Large intestine (tissue), 3 donors: ENCODE results near the gene CSPG4. TPM values are rescaled to one million over a fixed set of nuclear protein-coding genes. Genes with fewer than 3 reads are reported as not detected.

Experiments
- DNase-seq, 2 donors: peaks; one replicate each; pipeline versions ENCODE4 v3.0.0 to v3.0.0-alpha.2; 2013
- H3K27ac ChIP-seq: one replicate; pipeline ENCODE4 v1.5.1; 2013; ENCODE audit warnings: low read length
- H3K27me3 ChIP-seq: 2 replicates; pipeline ENCODE4 v1.6.1; 2013; ENCODE audit warnings: low read length; ENCODE audit not compliant: control insufficient read depth, insufficient read depth
- H3K36me3 ChIP-seq: 2 replicates; pipeline ENCODE4 v1.6.1; 2013; ENCODE audit warnings: low read length; ENCODE audit not compliant: control insufficient read depth, insufficient read depth
- H3K4me1 ChIP-seq: one replicate; pipeline ENCODE4 v1.6.1; 2013; ENCODE audit warnings: low read length; ENCODE audit not compliant: control insufficient read depth, insufficient read depth
- H3K4me3 ChIP-seq: one replicate; pipeline ENCODE4 v1.5.1; 2013; ENCODE audit warnings: low read length
- H3K9me3 ChIP-seq: one replicate; pipeline ENCODE4 v1.6.1; 2013; ENCODE audit warnings: mild to moderate bottlenecking, low read depth, low read length, moderate library complexity; ENCODE audit not compliant: control insufficient read depth
- WGBS: methylation state at CpG from one replicate; pipeline ENCODE4 v1.1.5; 2013; ENCODE audit warnings: low lambda C conversion rate; ENCODE audit not compliant: insufficient coverage; 5-methylcytosine and 5-hydroxymethylcytosine counted together
- polyA plus RNA-seq: library from polyadenylated mRNA; unstranded; fragments of 120-200 nt; gene quantifications from one replicate; pipeline ENCODE4 v1.2.1, GENCODE V29; 2013

Gene CSPG4
- polyA plus RNA-seq, 1 donor, result 6.9 TPM

DNA sequence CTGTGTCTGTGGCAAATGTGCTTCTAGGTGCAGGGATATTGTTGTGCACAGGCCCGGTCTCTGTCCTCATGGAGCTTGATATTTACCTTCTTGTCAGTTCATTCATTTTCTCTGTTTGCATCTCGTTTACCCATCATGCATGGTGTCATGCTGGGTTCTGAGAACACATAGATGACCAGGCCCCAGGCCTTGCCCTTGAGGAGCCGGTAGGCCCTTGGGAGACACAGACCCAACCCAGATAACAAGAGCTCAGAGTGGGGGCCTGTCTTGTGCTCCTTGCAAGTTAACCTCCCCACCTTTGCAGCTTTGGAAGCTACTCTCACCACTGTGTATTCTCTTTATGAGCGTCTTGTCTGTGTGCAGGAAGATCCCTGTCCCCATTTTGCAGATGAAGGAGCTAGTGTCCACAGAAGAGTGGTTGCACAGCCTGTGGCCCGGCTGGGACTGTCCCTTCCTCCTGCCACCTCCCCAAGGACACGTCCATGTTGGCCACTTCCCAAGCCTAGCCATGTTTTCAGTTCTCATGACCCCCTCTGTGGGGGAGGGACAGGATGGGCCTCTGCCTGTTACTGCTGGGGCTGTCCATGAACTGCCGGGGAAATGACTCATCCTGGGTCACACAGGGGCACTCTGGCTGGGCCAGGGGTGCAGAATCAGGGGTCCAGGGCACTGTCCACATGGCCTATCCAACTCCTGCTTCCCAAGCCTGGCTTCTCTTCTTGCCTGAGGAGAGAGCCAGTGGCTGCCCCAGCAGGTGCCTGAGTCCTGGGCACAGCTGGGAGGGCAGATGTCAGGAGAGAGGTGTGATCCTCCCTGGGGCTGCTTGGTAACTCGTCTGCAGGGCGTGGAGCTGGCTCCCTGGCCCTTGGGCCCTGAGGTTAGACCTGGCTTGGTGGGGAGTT lies 61.5 kb downstream of the CSPG4 start:
- peaks cover 44% of the 10 kb centered on the region for H3K36me3 ChIP-seq
- peak overlapping the region; percentile 17 for H3K4me3 ChIP-seq
- no peaks in the 10 kb centered on the region for H3K9me3 ChIP-seq
- no CpG with 5 or more reads among the region's 9 CpGs for WGBS
- H3K27ac ChIP-seq, result no peak overlapping the region
- peak in 1 of 2 donors; percentile 52 for DNase-seq
- H3K27me3 ChIP-seq, result no peaks in the 10 kb centered on the region
- peaks cover 67% of the 10 kb centered on the region for H3K4me1 ChIP-seq

DNA sequence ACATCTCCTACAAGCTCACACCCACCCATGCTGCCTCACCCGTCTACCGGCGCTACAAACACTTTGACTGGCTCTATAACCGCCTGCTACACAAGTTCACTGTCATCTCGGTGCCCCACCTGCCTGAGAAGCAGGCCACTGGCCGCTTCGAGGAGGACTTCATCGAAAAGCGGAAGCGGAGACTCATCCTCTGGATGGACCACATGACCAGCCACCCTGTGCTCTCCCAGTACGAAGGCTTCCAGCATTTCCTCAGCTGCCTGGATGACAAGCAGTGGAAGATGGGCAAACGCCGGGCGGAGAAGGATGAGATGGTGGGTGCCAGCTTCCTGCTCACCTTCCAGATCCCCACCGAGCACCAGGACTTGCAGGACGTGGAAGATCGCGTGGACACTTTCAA lies 62.8 kb downstream of the CSPG4 start:
- Histone ChIP-seq H3K4me3 (no peak overlapping the region), H3K27ac (no peak overlapping the region), H3K9me3 (no peaks in the 10 kb centered on the region), H3K27me3 (no peaks in the 10 kb centered on the region), H3K36me3 (peaks cover 35% of the 10 kb centered on the region), H3K4me1 (peaks cover 56% of the 10 kb centered on the region)
- DNase-seq, result no peak
- WGBS, result no CpG with 5 or more reads among the region's 18 CpGs

DNA sequence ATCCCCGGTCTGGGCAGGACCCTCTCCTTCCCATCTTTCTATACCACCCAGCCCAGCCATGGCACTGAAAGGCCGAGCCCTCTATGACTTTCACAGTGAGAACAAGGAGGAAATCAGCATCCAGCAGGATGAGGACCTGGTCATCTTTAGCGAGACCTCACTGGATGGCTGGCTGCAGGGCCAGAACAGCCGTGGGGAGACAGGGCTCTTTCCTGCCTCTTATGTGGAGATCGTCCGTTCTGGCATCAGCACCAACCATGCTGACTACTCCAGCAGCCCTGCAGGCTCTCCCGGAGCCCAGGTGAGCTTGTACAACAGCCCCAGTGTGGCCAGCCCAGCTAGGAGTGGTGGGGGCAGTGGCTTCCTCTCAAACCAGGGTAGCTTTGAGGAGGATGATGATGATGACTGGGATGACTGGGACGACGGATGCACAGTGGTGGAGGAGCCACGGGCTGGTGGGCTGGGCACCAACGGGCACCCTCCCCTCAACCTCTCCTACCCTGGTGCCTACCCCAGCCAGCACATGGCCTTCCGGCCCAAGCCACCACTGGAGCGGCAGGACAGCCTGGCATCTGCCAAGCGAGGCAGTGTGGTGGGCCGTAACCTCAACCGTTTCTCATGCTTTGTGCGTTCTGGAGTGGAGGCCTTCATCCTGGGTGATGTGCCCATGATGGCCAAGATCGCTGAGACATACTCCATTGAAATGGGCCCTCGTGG lies 63.4 kb downstream of the CSPG4 start:
- peak overlapping the region; percentile 92 for H3K4me3 ChIP-seq
- no CpG with 5 or more reads among the region's 19 CpGs for WGBS
- no peak for DNase-seq

DNA sequence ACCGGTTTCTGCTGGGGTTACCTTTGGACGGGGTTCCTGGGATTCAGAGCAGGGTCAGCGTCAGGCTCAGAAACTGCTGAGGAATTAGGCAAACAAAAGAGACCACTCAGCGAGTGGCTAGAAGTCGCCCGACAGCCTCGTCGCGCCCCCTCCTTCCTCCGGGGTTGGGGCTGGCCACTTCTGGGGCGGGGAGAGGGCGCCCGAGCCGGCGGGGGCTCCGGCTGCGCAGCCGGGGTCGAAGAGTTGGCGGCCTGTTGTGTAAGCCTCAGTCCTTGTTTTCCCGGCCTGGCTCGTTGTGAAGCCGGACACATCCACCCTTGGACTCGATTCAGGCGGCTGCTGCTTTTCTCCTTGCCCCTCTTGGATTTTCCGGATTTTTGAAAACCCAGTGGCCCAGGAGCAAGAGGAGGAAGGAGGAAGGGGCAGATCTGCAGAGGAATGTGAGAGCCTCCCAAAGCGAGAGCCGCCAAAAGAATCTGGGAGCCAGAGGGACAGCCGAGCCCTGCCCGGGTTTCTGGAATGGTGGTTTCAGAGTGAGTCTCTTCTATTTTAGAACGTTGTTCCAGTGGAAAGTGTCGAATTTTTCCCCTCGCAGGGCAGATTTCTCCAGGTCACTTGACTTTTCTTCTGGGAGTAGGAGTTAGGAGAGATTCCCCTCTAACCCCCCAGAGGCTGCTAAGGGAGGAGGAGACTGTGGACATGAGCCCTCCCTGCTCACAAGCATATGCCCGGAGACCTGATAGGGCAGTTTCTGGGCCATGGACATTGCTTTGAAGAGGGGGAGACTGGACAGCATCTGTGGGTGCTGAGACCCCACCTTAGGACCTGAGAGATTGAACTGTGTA lies 64.3 kb downstream of the CSPG4 start:
- no CpG with 5 or more reads among the region's 34 CpGs for WGBS
- Histone ChIP-seq H3K27me3 (no peaks in the 10 kb centered on the region), H3K4me3 (peak overlapping the region; percentile 92), H3K9me3 (no peaks in the 10 kb centered on the region), H3K27ac (peak overlapping the region; percentile 90), H3K4me1 (peaks cover 50% of the 10 kb centered on the region), H3K36me3 (peaks cover 27% of the 10 kb centered on the region)
- no peak for DNase-seq

More for the DNA sequence above, 63.4 kb downstream of the CSPG4 start:
- peaks cover 29% of the 10 kb centered on the region for H3K36me3 ChIP-seq
- no peaks in the 10 kb centered on the region for H3K9me3 ChIP-seq
- H3K27ac ChIP-seq, result peak overlapping the region; percentile 90
- H3K27me3 ChIP-seq, result no peaks in the 10 kb centered on the region
- peaks cover 50% of the 10 kb centered on the region for H3K4me1 ChIP-seq

DNA sequence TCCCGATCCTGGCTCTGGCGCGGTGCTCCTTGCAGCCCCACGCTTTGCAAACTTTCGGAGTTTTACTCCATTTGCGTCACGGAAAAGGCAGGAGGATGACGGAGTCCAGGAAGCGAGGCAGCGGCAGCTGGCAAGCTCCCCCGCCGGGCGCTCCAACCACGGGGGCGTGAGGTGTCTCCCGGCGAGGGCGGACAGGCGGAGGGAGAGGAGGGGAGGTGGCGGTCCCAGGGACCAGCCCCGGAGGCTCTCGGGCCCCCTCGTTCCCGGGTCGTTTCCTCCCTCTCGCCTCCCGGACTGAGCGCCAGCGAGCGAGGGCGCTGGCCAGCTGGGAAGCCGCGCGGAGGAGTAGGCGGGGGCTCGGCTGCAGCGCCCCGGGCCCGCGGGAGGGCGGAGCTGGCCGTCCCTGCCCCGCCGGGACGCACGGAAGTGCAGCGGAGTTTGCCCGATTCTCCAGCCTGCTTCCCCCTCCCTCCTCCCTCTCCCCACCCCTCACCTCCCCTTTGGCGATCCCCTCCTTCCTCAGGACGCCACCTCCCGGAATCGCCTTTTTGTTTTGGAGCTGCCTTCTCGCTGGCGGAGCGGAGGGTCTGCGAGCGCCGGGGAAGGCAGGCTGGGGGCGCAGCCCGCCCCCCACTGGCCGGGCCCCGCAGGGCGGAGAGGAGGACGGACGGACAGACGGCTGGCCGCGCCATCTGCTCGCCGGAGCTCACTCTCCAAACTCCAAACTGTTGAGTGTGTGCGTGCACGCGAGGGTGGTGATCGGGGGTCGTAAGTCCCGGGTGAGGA lies 65.1 kb downstream of the CSPG4 start, which contains the start of gene SNX33:
SNX33 (plus strand) TSS at position 543 of the 786 bp plus-strand sequence. CDS start 1,191 bp downstream, outside the sequence.
- peak; percentile 70 to 90 for DNase-seq
- WGBS, result no CpG with 5 or more reads among the region's 76 CpGs
- Histone ChIP-seq H3K36me3 (peaks cover 26% of the 10 kb centered on the region), H3K4me3 (peak within 1 kb of the TSS; percentile 92), H3K9me3 (no peaks in the 10 kb centered on the region), H3K4me1 (peaks cover 47% of the 10 kb centered on the region), H3K27ac (peak within 1 kb of the TSS; percentile 90), H3K27me3 (no peaks in the 10 kb centered on the region)

DNA sequence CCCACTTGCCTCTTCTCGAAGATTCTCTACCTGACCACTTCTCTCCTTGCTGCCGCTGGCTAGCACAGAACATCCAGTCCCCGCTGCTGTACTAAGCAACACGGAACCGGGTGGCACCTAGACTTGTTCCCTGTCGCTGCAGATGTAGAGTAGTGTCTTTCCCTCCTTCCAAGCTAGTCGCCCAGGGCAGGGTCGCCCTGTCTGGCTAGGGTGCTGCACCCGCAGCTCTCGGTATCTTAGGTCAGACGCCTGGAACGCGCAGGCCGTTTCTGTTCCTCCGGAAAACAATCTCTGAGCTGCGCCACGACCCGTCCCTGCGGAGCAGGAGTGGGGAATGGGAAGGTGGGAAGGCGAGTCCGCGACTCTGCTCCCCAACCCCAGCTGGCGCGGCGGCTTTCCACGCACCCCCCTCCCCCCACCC lies 65.7 kb downstream of the CSPG4 start:
- Histone ChIP-seq H3K9me3 (no peaks in the 10 kb centered on the region), H3K27ac (peak overlapping the region; percentile 90), H3K4me3 (peak overlapping the region; percentile 92), H3K36me3 (peaks cover 23% of the 10 kb centered on the region), H3K27me3 (no peaks in the 10 kb centered on the region), H3K4me1 (peaks cover 41% of the 10 kb centered on the region)
- WGBS, result no CpG with 5 or more reads among the region's 26 CpGs
- DNase-seq, result no peak

DNA sequence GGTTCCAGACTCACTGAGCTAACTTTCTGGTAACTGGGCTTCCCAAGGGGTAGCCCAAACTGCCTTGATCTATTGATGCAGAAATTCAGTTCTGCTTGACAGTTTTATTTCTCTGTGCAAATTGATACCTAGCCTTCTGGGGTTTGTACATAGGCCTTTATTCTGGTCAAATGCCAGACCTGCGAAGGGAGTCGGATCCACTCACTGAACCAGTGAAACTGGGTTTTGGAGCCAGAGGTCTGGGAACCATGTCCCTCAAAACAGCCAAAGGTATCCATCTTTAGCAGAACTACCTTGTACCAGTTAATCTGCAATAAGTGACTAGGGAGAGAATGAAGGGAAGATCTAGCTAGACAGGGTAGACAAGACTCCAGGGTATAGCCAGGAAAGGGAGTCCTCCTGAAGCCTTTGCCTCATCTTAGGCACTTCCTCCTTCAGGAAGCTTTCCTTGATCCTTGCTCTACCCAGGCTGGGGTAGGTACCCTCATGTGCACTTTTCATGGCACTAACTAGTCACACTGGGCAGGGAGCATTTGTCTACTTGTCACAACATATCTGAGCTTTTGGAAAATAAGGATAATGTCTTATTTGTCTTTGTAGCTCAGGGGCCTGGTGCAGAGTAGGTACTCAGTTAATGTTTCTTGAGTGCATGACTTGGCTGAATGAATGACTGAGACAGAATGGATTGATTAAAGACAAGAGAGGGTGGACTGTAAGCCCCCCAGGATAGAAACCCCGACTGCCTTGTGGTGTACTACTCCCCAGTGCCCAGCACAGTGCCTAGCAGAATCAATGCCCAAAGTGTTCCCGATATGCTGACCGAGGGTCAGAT lies 66.3 kb downstream of the CSPG4 start:
- peak overlapping the region; percentile 90 for H3K27ac ChIP-seq
- H3K4me1 ChIP-seq, result peaks cover 35% of the 10 kb centered on the region
- WGBS, result no CpG with 5 or more reads among the region's 5 CpGs
- peaks cover 19% of the 10 kb centered on the region for H3K36me3 ChIP-seq
- no peaks in the 10 kb centered on the region for H3K27me3 ChIP-seq
- no peak for DNase-seq
- peak overlapping the region; percentile 92 for H3K4me3 ChIP-seq
- H3K9me3 ChIP-seq, result no peaks in the 10 kb centered on the region

DNA sequence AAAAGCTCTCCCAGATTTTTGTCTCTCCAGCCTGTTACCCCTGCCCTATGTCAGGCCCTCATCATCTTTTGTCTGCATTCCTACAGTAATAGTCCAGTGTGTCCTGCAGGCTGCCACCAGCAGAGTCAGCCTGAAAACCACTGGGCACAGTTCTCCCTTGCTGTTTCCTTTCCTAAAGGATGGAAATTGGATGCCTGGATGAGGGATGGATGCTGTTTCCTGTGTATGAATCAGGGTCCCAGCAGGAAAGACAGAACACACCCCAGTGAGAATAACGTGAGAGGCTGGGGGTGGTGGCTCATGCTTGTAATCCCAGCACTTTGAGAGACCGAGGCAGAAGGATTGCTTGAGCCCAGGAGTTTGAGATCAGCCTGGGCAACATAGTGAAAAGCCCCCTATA lies 68.3 kb downstream of the CSPG4 start:
- H3K27ac ChIP-seq, result no peak overlapping the region
- no peak overlapping the region for H3K4me3 ChIP-seq
- peaks cover 16% of the 10 kb centered on the region for H3K4me1 ChIP-seq
- no CpG with 5 or more reads among the region's 2 CpGs for WGBS
- no peak for DNase-seq
- H3K27me3 ChIP-seq, result no peaks in the 10 kb centered on the region
- H3K36me3 ChIP-seq, result peaks cover 3% of the 10 kb centered on the region
- H3K9me3 ChIP-seq, result no peaks in the 10 kb centered on the region

DNA sequence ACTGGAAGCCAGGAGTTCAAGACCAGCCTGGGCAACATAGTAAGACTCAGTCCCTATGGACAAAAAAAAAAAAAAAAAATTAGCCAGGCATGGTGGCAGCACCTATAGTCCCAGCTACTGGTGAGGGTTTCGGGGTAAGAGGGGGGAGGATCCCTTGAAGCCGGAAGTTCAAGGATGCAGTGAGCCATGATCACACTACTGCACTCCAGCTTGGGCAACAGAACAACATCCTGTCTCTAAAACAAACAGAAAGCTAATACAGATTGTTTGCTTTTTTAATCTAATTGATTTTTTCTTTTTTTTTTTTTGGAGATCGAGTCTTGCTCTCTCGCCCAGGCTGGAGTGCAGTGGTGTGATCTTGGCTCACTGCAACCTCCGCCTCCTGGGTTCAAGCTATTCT lies 71.0 kb downstream of the CSPG4 start:
- peaks cover 14% of the 10 kb centered on the region for H3K4me1 ChIP-seq
- no peaks in the 10 kb centered on the region for H3K9me3 ChIP-seq
- H3K27ac ChIP-seq, result no peak overlapping the region
- DNase-seq, result no peak
- WGBS, result no CpG with 5 or more reads among the region's 5 CpGs
- H3K4me3 ChIP-seq, result no peak overlapping the region
- H3K27me3 ChIP-seq, result no peaks in the 10 kb centered on the region
- H3K36me3 ChIP-seq, result peaks cover 4% of the 10 kb centered on the region
